WTC11 (cell line): ENCODE measurements around the gene MCF2L.

Source experiments
- CTCF ChIP-seq: fragments of 200-600 bp; IDR thresholded peaks from 2 replicates; pipeline ENCODE4 v1.8.0; 2022; ENCODE audit warnings: antibody characterized with exemption
- FOXP4 ChIP-seq: sonication (generic); formaldehyde crosslinking; IDR thresholded peaks from 2 replicates; pipeline ENCODE4 v1.8.0; 2022; ENCODE audit warnings: mild to moderate bottlenecking, missing genetic modification reagents

DNA sequence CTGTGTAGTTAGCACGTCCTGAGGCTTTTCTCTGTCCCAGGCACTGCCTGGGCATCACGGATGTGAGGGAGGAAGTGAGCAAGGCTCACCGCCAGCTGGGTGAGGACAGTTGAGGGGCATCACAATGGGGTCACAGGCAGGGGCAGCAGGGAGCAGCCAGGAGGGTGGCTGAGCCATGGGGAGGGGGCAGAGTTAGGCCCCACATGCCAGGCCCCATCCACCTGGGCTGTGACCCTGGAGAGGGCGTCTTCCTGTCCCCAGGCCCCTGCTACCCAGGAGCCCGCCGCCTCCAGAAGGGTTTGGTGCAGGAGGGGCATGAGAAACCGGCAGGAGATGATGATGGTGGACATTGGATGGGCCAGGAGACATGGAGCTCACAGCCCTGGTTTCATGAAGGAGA is 79.8 kb downstream of the MCF2L start:
- no peak for TF ChIP-seq CTCF
- TF ChIP-seq FOXP4 (CRISPR knock-in tag): no peak
